MM.1S (cell line): ENCODE data around the gene PRKCE.
"Not testable (repeated sequence)": the region's sequence is repeated elsewhere in the genome, so short reads cannot be mapped to it uniquely, and the experiment has no call there.

Source experiments
- EZH2 ChIP-seq: fragments of 300-600 bp; sonication (generic); optimal IDR thresholded peaks from 2 replicates; pipeline ENCODE3; 2017; ENCODE audit warnings: low read depth, mild to moderate bottlenecking, antibody characterized with exemption, low read length, mixed read lengths
- EZH2phosphoT487 ChIP-seq: fragments of 300-600 bp; sonication (generic); IDR thresholded peaks from 2 replicates; pipeline ENCODE4 v1.6.1; 2018; ENCODE audit warnings: antibody characterized with exemption, low read length
- TF ChIP-seq, protein P1 (sequence below): fragments of 300-600 bp; sonication (generic); IDR thresholded peaks from 2 replicates; pipeline ENCODE4 v1.5.1; 2016; ENCODE audit warnings: antibody characterized with exemption, low read length, mixed read lengths

DNA sequence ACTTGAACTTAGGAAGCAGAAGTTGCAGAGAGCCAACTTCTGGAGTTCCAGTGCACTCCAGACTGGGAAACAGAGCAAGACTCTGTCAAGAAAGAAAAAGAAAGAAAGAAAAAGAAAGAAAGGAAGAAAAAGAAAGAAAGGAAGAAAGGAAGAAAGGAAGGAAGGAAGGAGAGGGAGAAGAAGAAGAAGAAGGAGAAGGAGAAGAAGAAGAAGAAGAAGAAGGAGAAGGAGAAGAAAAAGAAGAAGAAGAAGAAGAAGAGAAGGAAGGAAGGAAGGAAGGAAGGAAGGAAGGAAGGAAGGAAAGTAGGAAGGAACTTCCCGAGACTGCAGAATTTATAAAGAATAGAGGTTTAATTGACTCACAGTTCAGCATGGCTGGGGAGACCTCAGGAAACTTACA, 65.0 kb downstream of the PRKCE start:
- TF ChIP-seq, protein P1, sequence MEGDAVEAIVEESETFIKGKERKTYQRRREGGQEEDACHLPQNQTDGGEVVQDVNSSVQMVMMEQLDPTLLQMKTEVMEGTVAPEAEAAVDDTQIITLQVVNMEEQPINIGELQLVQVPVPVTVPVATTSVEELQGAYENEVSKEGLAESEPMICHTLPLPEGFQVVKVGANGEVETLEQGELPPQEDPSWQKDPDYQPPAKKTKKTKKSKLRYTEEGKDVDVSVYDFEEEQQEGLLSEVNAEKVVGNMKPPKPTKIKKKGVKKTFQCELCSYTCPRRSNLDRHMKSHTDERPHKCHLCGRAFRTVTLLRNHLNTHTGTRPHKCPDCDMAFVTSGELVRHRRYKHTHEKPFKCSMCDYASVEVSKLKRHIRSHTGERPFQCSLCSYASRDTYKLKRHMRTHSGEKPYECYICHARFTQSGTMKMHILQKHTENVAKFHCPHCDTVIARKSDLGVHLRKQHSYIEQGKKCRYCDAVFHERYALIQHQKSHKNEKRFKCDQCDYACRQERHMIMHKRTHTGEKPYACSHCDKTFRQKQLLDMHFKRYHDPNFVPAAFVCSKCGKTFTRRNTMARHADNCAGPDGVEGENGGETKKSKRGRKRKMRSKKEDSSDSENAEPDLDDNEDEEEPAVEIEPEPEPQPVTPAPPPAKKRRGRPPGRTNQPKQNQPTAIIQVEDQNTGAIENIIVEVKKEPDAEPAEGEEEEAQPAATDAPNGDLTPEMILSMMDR, result not testable (repeated sequence)
- not testable (repeated sequence) for TF ChIP-seq EZH2, EZH2phosphoT487
